ENCODE data around the gene IFNA21. TPM values are rescaled to one million over a fixed set of nuclear protein-coding genes. Genes with fewer than 3 reads are reported as not detected.

IFNA21 gene
- total and polyA plus RNA-seq, 2 experiments from 2014 or later = not detected

- H3K27ac ChIP-seq (ENCODE audit: low read depth) = no peak overlapping the region
- peaks cover 3% of the 10 kb centered on the region for H3K27me3 Mint-ChIP-seq (ENCODE audit: insufficient read depth, low read depth, poor library complexity)
- no peak overlapping the region for H3K4me2 ChIP-seq
- H3K27ac Mint-ChIP-seq = no peak overlapping the region
- H3F3A ChIP-seq (replicated peaks; ENCODE audit: low read depth) = no peaks in the 10 kb centered on the region
- H3K4me3 ChIP-seq = no peak overlapping the region
- no peaks in the 10 kb centered on the region for H3K36me3 Mint-ChIP-seq (ENCODE audit: low read depth)
- H3K36me3 ChIP-seq (ENCODE audit: insufficient read depth) = no peaks in the 10 kb centered on the region
- H3K9me2 ChIP-seq (ENCODE audit: insufficient read depth) = no peaks in the 10 kb centered on the region
- H3K79me2 ChIP-seq (replicated peaks; ENCODE audit: insufficient read depth) = no peaks in the 10 kb centered on the region
- TF ChIP-seq NANOG (IDR thresholded peaks at IDR 0.05; ENCODE audit: borderline replicate concordance) (no peak), STAT1 (IDR thresholded peaks at IDR 0.05; ENCODE audit: unreplicated experiment) (no peak), CREB1 (CRISPR knock-in tag; IDR thresholded peaks at IDR 0.05; ENCODE audit: low read depth) (no peak), ZNF331 (CRISPR knock-in tag; IDR thresholded peaks at IDR 0.05; ENCODE audit: low read depth) (no peak), EZH2 (IDR thresholded peaks at IDR 0.05; ENCODE audit: low read depth, unreplicated experiment) (no peak), POLR2AphosphoS5 (IDR thresholded peaks at IDR 0.05; ENCODE audit: low read depth) (no peak), EZH2phosphoT487 (IDR thresholded peaks at IDR 0.05; ENCODE audit: unreplicated experiment) (no peak), ZNF114 (CRISPR knock-in tag; IDR thresholded peaks at IDR 0.05) (no peak), JUNB (IDR thresholded peaks at IDR 0.05; ENCODE audit: unreplicated experiment) (no peak), REST (IDR thresholded peaks at IDR 0.05; ENCODE audit: unreplicated experiment) (no peak), ETS1 (IDR thresholded peaks at IDR 0.05) (no peak)
- TF ChIP-seq, protein P1, sequence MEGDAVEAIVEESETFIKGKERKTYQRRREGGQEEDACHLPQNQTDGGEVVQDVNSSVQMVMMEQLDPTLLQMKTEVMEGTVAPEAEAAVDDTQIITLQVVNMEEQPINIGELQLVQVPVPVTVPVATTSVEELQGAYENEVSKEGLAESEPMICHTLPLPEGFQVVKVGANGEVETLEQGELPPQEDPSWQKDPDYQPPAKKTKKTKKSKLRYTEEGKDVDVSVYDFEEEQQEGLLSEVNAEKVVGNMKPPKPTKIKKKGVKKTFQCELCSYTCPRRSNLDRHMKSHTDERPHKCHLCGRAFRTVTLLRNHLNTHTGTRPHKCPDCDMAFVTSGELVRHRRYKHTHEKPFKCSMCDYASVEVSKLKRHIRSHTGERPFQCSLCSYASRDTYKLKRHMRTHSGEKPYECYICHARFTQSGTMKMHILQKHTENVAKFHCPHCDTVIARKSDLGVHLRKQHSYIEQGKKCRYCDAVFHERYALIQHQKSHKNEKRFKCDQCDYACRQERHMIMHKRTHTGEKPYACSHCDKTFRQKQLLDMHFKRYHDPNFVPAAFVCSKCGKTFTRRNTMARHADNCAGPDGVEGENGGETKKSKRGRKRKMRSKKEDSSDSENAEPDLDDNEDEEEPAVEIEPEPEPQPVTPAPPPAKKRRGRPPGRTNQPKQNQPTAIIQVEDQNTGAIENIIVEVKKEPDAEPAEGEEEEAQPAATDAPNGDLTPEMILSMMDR (conservative IDR thresholded peaks at IDR 0.05; ENCODE audit: low read depth in 2 of 2) = no peak
- TF ChIP-seq, protein P2, sequence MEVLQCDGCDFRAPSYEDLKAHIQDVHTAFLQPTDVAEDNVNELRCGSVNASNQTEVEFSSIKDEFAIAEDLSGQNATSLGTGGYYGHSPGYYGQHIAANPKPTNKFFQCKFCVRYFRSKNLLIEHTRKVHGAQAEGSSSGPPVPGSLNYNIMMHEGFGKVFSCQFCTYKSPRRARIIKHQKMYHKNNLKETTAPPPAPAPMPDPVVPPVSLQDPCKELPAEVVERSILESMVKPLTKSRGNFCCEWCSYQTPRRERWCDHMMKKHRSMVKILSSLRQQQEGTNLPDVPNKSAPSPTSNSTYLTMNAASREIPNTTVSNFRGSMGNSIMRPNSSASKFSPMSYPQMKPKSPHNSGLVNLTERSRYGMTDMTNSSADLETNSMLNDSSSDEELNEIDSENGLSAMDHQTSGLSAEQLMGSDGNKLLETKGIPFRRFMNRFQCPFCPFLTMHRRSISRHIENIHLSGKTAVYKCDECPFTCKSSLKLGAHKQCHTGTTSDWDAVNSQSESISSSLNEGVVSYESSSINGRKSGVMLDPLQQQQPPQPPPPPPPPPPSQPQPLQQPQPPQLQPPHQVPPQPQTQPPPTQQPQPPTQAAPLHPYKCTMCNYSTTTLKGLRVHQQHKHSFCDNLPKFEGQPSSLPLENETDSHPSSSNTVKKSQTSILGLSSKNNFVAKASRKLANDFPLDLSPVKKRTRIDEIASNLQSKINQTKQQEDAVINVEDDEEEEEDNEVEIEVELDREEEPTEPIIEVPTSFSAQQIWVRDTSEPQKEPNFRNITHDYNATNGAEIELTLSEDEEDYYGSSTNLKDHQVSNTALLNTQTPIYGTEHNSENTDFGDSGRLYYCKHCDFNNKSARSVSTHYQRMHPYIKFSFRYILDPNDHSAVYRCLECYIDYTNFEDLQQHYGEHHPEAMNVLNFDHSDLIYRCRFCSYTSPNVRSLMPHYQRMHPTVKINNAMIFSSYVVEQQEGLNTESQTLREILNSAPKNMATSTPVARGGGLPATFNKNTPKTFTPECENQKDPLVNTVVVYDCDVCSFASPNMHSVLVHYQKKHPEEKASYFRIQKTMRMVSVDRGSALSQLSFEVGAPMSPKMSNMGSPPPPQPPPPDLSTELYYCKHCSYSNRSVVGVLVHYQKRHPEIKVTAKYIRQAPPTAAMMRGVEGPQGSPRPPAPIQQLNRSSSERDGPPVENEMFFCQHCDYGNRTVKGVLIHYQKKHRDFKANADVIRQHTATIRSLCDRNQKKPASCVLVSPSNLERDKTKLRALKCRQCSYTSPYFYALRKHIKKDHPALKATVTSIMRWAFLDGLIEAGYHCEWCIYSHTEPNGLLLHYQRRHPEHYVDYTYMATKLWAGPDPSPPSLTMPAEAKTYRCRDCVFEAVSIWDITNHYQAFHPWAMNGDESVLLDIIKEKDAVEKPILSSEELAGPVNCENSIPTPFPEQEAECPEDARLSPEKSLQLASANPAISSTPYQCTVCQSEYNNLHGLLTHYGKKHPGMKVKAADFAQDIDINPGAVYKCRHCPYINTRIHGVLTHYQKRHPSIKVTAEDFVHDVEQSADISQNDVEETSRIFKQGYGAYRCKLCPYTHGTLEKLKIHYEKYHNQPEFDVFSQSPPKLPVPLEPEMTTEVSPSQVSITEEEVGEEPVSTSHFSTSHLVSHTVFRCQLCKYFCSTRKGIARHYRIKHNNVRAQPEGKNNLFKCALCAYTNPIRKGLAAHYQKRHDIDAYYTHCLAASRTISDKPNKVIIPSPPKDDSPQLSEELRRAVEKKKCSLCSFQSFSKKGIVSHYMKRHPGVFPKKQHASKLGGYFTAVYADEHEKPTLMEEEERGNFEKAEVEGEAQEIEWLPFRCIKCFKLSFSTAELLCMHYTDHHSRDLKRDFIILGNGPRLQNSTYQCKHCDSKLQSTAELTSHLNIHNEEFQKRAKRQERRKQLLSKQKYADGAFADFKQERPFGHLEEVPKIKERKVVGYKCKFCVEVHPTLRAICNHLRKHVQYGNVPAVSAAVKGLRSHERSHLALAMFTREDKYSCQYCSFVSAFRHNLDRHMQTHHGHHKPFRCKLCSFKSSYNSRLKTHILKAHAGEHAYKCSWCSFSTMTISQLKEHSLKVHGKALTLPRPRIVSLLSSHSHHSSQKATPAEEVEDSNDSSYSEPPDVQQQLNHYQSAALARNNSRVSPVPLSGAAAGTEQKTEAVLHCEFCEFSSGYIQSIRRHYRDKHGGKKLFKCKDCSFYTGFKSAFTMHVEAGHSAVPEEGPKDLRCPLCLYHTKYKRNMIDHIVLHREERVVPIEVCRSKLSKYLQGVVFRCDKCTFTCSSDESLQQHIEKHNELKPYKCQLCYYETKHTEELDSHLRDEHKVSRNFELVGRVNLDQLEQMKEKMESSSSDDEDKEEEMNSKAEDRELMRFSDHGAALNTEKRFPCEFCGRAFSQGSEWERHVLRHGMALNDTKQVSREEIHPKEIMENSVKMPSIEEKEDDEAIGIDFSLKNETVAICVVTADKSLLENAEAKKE (CRISPR knock-in tag; IDR thresholded peaks at IDR 0.05) = no peak
- DNase-seq (ENCODE audit: low spot score) (no peak), ATAC-seq (no peak)
- no peaks in the 10 kb centered on the region for H3K9me3 Mint-ChIP-seq
- no peak overlapping the region for H2AFZ ChIP-seq
- no peak overlapping the region for H3K4me3 Mint-ChIP-seq
- H3K4me1 Mint-ChIP-seq = no peaks in the 10 kb centered on the region
- H3K27me3 ChIP-seq (ENCODE audit: insufficient read depth) = no peaks in the 10 kb centered on the region
- H4K20me1 ChIP-seq (replicated peaks; ENCODE audit: insufficient read depth) = no peaks in the 10 kb centered on the region
- H3K4me1 ChIP-seq (ENCODE audit: insufficient read depth) = no peaks in the 10 kb centered on the region
Measured at GRCh38 chr9:21165516-21165915, 944 bp downstream of the IFNA21 start.

Measured in GM23338 (cell line).